BE2C (cell line): ENCODE measurements around the gene CD300C.
"Not testable (repeated sequence)": the region's sequence is repeated elsewhere in the genome, so short reads cannot be mapped to it uniquely, and the experiment has no call there.

Experiments
- DNase-seq: peaks from one replicate; pipeline ENCODE4 v3.0.0-alpha.2; 2020
- H3K27me3 ChIP-seq: fragments of 250-450 bp; sonication (Bioruptor Pico); 2 replicates; pipeline ENCODE4 v1.5.1; 2020; ENCODE audit warnings: mild to moderate bottlenecking
- H3K36me3 ChIP-seq: fragments of 250-450 bp; sonication (Bioruptor Pico); 2 replicates; pipeline ENCODE4 v1.5.1; 2020; ENCODE audit warnings: mild to moderate bottlenecking
- H3K4me1 ChIP-seq: fragments of 250-450 bp; sonication (Bioruptor Pico); 2 replicates; pipeline ENCODE4 v1.5.1; 2020
- H3K4me3 ChIP-seq: 2 replicates; pipeline ENCODE4 v1.5.1; 2011; ENCODE audit warnings: low read depth, low read length
- H3K9me3 ChIP-seq: fragments of 250-450 bp; sonication (Bioruptor Pico); 2 replicates; pipeline ENCODE4 v1.5.1; 2020
- CTCF ChIP-seq: IDR thresholded peaks from 2 replicates; pipeline ENCODE4 v1.5.1; 2012; ENCODE audit warnings: mild to moderate bottlenecking, low read depth, low read length

Gene CD300C

GRCh38 chr17:74522381-74523105 lies 23.4 kb downstream of the CD300C start:
- Histone ChIP-seq H3K27me3 (peaks cover 47% of the 10 kb centered on the region), H3K4me1 (no peaks in the 10 kb centered on the region), H3K4me3 (no peak overlapping the region), H3K36me3 (no peaks in the 10 kb centered on the region), H3K9me3 (no peaks in the 10 kb centered on the region)
- DNase-seq = no peak
- no peak for TF ChIP-seq CTCF

DNA sequence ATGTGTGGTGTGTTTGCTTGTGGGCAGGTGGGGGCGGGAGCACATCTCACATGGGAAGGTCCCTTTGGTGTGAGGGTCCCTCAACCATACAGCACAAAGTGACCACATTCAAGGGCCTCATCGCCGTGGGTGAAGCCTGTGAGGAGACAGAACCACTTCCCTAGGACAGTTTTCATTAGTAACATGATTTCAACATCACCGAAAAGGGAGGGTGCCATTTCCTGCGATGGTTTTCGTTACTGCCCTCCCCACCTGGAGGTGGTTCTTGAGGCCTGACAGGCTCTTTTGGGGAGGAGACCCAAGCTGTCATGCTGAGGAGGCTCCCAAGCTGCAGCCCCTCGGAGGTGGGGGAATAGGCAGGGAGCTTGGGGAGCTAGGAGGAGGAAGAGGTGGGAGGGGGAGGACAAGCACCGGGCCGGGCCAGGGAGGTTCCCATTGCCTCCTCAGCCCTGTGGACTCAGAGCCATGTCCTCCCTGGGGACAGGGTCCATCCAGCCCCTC lies 24.2 kb downstream of the CD300C start:
- no peak for TF ChIP-seq CTCF
- DNase-seq = no peak
- Histone ChIP-seq H3K9me3 (no peaks in the 10 kb centered on the region), H3K27me3 (peaks cover 47% of the 10 kb centered on the region), H3K4me3 (no peak overlapping the region), H3K4me1 (no peaks in the 10 kb centered on the region), H3K36me3 (no peaks in the 10 kb centered on the region)

DNA sequence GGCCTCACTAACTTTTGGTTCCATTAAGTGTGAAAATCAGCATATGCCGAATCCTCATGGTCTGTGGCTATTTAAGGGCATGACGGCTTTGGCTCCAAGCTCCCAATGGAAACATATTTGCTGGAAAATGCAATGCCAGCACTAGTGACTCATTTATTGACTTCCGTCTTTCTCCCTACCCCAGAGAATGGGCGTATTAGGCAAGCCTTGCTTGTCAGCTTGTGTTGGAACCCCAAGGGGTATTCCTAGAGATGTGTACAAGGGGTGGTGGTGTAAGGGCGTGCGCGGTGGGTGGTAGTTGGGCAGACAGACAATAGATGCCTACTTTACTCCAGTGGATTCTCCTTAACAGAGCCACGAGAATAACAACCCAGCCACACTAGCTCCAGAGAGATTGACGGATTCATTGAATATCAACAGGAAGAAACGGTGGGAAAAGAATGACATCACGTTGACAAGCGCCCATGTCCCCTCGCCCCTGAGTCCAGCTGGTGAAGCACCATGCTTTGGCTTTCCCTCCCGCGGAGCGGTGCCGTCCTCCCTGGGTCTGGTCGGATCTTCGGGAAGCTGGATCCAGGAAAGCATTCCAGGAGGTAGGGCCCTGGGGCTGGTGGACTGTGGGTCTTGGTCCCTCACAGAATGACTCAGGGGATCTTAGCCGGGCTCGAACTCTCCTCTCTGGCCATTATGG lies 25.0 kb downstream of the CD300C start:
- Histone ChIP-seq H3K27me3 (peaks cover 42% of the 10 kb centered on the region), H3K9me3 (no peaks in the 10 kb centered on the region), H3K4me3 (no peak overlapping the region), H3K4me1 (no peaks in the 10 kb centered on the region), H3K36me3 (no peaks in the 10 kb centered on the region)
- TF ChIP-seq CTCF = no peak
- no peak for DNase-seq

DNA sequence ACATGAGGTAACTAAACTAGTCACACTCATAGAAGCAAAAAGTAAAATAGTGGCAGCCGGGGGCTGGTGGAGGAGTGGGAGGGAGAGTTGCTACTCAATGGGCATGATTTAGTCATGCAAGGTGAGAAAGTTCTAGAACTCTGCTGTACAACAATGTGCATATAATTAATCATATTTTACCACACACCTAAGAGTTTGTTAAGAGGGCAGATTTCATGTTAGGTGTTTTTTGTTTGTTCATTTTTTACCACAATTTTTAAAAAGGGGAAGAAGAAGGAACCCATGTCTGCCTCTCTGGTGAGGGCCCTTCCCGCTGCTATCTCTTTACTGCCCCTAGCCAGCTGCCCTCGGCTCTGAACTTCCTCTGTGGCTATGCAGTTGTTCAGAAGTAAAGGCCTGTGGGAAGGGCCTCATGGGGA lies 25.9 kb downstream of the CD300C start:
- Histone ChIP-seq H3K4me1 (no peaks in the 10 kb centered on the region), H3K9me3 (no peaks in the 10 kb centered on the region), H3K4me3 (no peak overlapping the region), H3K27me3 (peaks cover 42% of the 10 kb centered on the region), H3K36me3 (no peaks in the 10 kb centered on the region)
- no peak for DNase-seq
- TF ChIP-seq CTCF = no peak

DNA sequence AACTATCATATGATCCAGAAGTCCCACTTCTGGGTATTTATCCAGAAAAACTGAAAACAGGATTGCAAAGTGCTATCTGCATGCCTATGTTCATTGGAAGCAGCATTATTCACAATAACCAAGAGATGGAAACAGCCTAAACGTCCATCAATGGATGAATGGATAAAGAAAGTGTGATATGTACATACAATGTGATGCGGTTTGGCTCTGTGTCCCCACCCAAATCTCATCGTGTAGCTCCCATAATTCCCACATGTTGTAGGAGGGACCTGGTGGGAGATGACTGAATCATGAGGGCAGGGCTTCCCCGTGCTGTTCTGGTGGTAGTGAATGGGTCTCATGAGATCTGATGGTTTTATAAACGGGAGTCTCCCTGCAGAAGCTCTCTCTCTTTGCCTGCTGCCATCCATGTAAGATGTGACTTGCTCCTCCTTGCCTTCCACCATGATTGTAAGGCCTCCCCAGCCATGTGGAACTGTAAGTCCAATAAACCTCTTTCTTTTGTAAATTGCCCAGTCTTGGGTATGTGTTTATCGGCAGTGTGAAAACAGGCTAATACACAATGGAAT lies 27.4 kb downstream of the CD300C start:
- H3K9me3 ChIP-seq, DNase-seq, H3K4me3 ChIP-seq, H3K36me3 ChIP-seq, H3K4me1 ChIP-seq: not testable (repeated sequence)
- peaks cover 28% of the 10 kb centered on the region for H3K27me3 ChIP-seq

- H3K4me3 ChIP-seq = no peak overlapping the region
- peaks cover 12% of the 10 kb centered on the region for H3K27me3 ChIP-seq
- no peak for DNase-seq
- no peaks in the 10 kb centered on the region for H3K9me3 ChIP-seq
- H3K36me3 ChIP-seq = no peaks in the 10 kb centered on the region
- no peak for TF ChIP-seq CTCF
- no peaks in the 10 kb centered on the region for H3K4me1 ChIP-seq
Observed at GRCh38 chr17:74516561-74517328, 29.2 kb downstream of the CD300C start.
